Hepatocyte (in vitro differentiated cells): Measurements from ENCODE around the gene SCP2.

Experiments used
- CTCF ChIP-seq: fragments of 200-600 bp; sonication (generic); IDR thresholded peaks from 2 replicates; pipeline ENCODE4 v1.5.1; 2016; ENCODE audit warnings: antibody characterized with exemption, mild to moderate bottlenecking; ENCODE audit not compliant: poor library complexity
- EZH2 ChIP-seq: fragments of 200-600 bp; sonication (generic); IDR thresholded peaks from 2 replicates; pipeline ENCODE4 v1.6.1; 2016; ENCODE audit warnings: antibody characterized with exemption, mild to moderate bottlenecking, borderline replicate concordance
- EZH2phosphoT487 ChIP-seq: fragments of 200-600 bp; sonication (generic); IDR thresholded peaks from one replicate; pipeline ENCODE4 v1.6.1; 2018; ENCODE audit warnings: antibody characterized with exemption, mild to moderate bottlenecking, low read depth, moderate library complexity; ENCODE audit not compliant: unreplicated experiment, severe bottlenecking

GRCh38 chr1:52880206-52880605 is 46.9 kb upstream of the SCP2 start:
- TF ChIP-seq CTCF (no peak), EZH2phosphoT487 (no peak), EZH2 (no peak)
